Measurements from ENCODE around the gene SLC23A2.
"Not testable (repeated sequence)": the region's sequence is repeated elsewhere in the genome, so short reads cannot be mapped to it uniquely, and the experiment has no call there.

SLC23A2 gene

GRCh38 chr20:4869290-4870193 lies 131.8 kb downstream of the SLC23A2 start:
- peak; percentile 38 for DNase-seq

GRCh38 chr20:4867051-4867450 lies 134.3 kb downstream of the SLC23A2 start:
- no peak for DNase-seq

- no peak for DNase-seq
These were observed 134.9 kb downstream of the SLC23A2 start for GRCh38 chr20:4866429-4866828.

- DNase-seq: no peak
These were observed 137.0 kb downstream of the SLC23A2 start for GRCh38 chr20:4864311-4864752.

- no peak for DNase-seq
These were observed 138.6 kb downstream of the SLC23A2 start for GRCh38 chr20:4862661-4863060.

- DNase-seq: no peak
These were observed 139.3 kb downstream of the SLC23A2 start for GRCh38 chr20:4861961-4862360.

GRCh38 chr20:4858000-4858399 lies 143.3 kb downstream of the SLC23A2 start:
- DNase-seq: no peak

GRCh38 chr20:4856022-4856755 lies 145.1 kb downstream of the SLC23A2 start:
- no peak for DNase-seq

GRCh38 chr20:4855555-4855954 lies 145.8 kb downstream of the SLC23A2 start:
- no peak for DNase-seq

- no peak for DNase-seq
These were observed 146.2 kb downstream of the SLC23A2 start for GRCh38 chr20:4855097-4855496.

- no peak for DNase-seq
These were observed 146.8 kb downstream of the SLC23A2 start for GRCh38 chr20:4854561-4854901.

GRCh38 chr20:4853757-4854560 lies 147.4 kb downstream of the SLC23A2 start:
- DNase-seq: no peak

GRCh38 chr20:4853004-4853403 lies 148.3 kb downstream of the SLC23A2 start:
- DNase-seq: no peak

- DNase-seq: no peak
These were observed 150.3 kb downstream of the SLC23A2 start for GRCh38 chr20:4850960-4851359.

GRCh38 chr20:4848829-4849228 lies 152.5 kb downstream of the SLC23A2 start:
- not testable (repeated sequence) for DNase-seq

- DNase-seq: no peak
These were observed 153.3 kb downstream of the SLC23A2 start for GRCh38 chr20:4848041-4848440.

GRCh38 chr20:4846821-4847220 lies 154.5 kb downstream of the SLC23A2 start:
- DNase-seq: no peak

GRCh38 chr20:4844751-4845465 lies 156.4 kb downstream of the SLC23A2 start:
- DNase-seq: peak; percentile 65

- no peak for DNase-seq
These were observed 157.0 kb downstream of the SLC23A2 start for GRCh38 chr20:4844325-4844724.

- no peak for DNase-seq
These were observed 160.5 kb downstream of the SLC23A2 start for GRCh38 chr20:4840801-4841200.

GRCh38 chr20:4838526-4838925 lies 162.8 kb downstream of the SLC23A2 start:
- DNase-seq: peak; percentile 32

GRCh38 chr20:4837760-4838159 lies 163.6 kb downstream of the SLC23A2 start:
- DNase-seq: no peak

- no peak for DNase-seq
These were observed 164.4 kb downstream of the SLC23A2 start for GRCh38 chr20:4836935-4837334.
